Activated CD8-positive, alpha-beta T cell treated with anti-CD3 and anti-CD28 coated beads, Interleukin-2, amount 10 ng/mL, durations not matched to agents 7 days and 5 days (primary cell): ENCODE measurements around the gene BCL3. TPM values are rescaled to one million over a fixed set of nuclear protein-coding genes. Genes with fewer than 3 reads are reported as not detected.

Experiments used
- ATAC-seq: fragments of 150-1000 bp; cut with Tn5 transposase; one replicate; pipeline ENCODE4 v1.10.0; 2021; ENCODE audit warnings: moderate library complexity
- CTCF ChIA-PET: fragments of 350-600 bp; sonication (Branson Sonifier 250); formaldehyde crosslinking; loops from one replicate; lab custom pipeline; 2021; ENCODE audit warnings: antibody characterized with exemption; lab: Charles Lee
- POLR2A ChIA-PET: fragments of 350-600 bp; sonication (Branson Sonifier 250); formaldehyde crosslinking; loops from one replicate; lab custom pipeline; 2021; ENCODE audit warnings: antibody characterized with exemption; lab: Charles Lee
- DNase-seq: peaks from one replicate; pipeline ENCODE4 v3.0.0-alpha.2; 2020
- H3K27ac Mint-ChIP-seq: one replicate; pipeline ENCODE4 v1.8.0; 2021; ENCODE audit warnings: mild to moderate bottlenecking, mixed read lengths
- H3K27me3 Mint-ChIP-seq: one replicate; pipeline ENCODE4 v1.8.0; 2021; ENCODE audit warnings: low read depth, mixed read lengths
- H3K36me3 Mint-ChIP-seq: one replicate; pipeline ENCODE4 v1.8.0; 2021; ENCODE audit warnings: low read depth, mixed read lengths
- H3K4me1 Mint-ChIP-seq: one replicate; pipeline ENCODE4 v1.8.0; 2021; ENCODE audit warnings: low read depth, mixed read lengths
- H3K4me3 Mint-ChIP-seq: one replicate; pipeline ENCODE4 v1.8.0; 2021; ENCODE audit warnings: mild to moderate bottlenecking, mixed read lengths
- H3K9me3 Mint-ChIP-seq: one replicate; pipeline ENCODE4 v1.8.0; 2022; ENCODE audit warnings: mixed read lengths; ENCODE audit not compliant: insufficient read depth
- total RNA-seq, 2 experiments: library from RNA; stranded (reverse); gene quantifications; one replicate each; pipeline ENCODE4 v1.2.3, GENCODE V29; 2021

Gene BCL3, protein sequence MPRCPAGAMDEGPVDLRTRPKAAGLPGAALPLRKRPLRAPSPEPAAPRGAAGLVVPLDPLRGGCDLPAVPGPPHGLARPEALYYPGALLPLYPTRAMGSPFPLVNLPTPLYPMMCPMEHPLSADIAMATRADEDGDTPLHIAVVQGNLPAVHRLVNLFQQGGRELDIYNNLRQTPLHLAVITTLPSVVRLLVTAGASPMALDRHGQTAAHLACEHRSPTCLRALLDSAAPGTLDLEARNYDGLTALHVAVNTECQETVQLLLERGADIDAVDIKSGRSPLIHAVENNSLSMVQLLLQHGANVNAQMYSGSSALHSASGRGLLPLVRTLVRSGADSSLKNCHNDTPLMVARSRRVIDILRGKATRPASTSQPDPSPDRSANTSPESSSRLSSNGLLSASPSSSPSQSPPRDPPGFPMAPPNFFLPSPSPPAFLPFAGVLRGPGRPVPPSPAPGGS
- 10 to 100 TPM; 22.4 to 25.1 TPM for total RNA-seq

- Mint-ChIP-seq H3K27me3 (peaks cover 5% of the 10 kb centered on the region), H3K4me1 (peaks cover 64% of the 10 kb centered on the region), H3K4me3 (peak within 1 kb of the TSS; percentile 89), H3K36me3 (peaks cover 35% of the 10 kb centered on the region), H3K27ac (peak within 1 kb of the TSS; percentile 91), H3K9me3 (no peaks in the 10 kb centered on the region)
- ATAC-seq (peak; percentile 47), DNase-seq (peak; percentile 75)
- CTCF ChIA-PET = interaction anchor here (2.3 to 6.1 kb wide), 2 partner anchors 22 to 25 kb away, joined by 19 to 56 read pairs; no protein-coding TSS in a partner anchor
- POLR2A ChIA-PET = interaction anchor here (1.3 to 1.6 kb wide), 3 partner anchors 17 to 25 kb away, joined by 4 to 9 read pairs (median 4); no protein-coding TSS in a partner anchor
Measured at GRCh38 chr19:44748426-44749254, at the start of gene BCL3. BCL3 (plus strand) TSS chr19:44748708; CDS start chr19:44748791, 83 bp downstream.

DNA sequence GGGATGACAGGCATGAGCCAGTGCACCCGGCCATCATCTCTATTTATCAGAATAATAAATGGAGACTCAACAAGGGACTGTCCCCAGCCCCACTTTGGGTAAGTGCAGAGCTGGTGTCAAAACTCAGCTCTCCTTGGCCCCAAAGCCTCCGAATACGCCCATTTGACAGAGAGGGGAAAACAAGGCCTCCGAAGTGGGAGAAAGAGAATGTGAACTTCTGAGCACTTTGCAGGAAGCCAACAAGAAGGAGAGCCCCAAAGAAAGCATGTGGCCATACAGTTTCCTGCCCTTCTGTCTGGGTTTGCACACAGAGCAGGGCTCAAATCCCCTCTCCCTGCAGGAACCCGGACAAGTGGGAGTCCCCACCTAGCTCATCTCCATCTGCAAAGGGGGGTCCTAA, 48.0 kb upstream of the BCL3 start:
- no peak overlapping the region for H3K27ac Mint-ChIP-seq
- DNase-seq (no peak), ATAC-seq (no peak)
- POLR2A ChIA-PET = no interaction called here
- H3K27me3 Mint-ChIP-seq = peaks cover 29% of the 10 kb centered on the region
- H3K4me1 Mint-ChIP-seq = no peaks in the 10 kb centered on the region
- no peaks in the 10 kb centered on the region for H3K36me3 Mint-ChIP-seq
- H3K4me3 Mint-ChIP-seq = no peak overlapping the region
- H3K9me3 Mint-ChIP-seq = no peaks in the 10 kb centered on the region
- CTCF ChIA-PET = no interaction called here

DNA sequence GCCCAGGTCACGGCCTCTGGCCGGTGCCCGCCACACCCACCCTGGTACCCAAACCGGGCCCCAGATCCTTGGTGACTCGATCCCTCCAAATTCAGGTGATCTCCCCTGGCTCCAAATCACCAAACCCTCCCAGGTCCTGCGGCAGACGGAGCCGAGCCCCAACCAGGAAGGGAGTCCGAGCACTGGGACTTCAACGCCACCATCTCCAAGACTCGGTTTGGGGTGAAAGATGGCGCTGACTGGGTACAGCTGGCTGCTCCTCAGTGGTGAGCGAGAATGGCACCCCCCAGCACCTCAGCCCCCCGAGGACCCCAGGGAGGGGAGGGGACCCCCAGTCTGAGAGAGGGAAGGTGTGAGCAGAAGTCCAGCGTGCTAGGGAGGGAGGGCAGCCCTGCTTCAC, 47.3 kb upstream of the BCL3 start:
- H3K4me3 Mint-ChIP-seq = no peak overlapping the region
- no peak for DNase-seq
- H3K9me3 Mint-ChIP-seq = no peaks in the 10 kb centered on the region
- H3K4me1 Mint-ChIP-seq = no peaks in the 10 kb centered on the region
- CTCF ChIA-PET = interaction anchor here (0.9 kb wide), 1 partner anchor 11 kb away, joined by 4 read pairs; no protein-coding TSS in a partner anchor
- ATAC-seq = no peak
- H3K36me3 Mint-ChIP-seq = no peaks in the 10 kb centered on the region
- POLR2A ChIA-PET = no interaction called here
- no peak overlapping the region for H3K27ac Mint-ChIP-seq
- peaks cover 26% of the 10 kb centered on the region for H3K27me3 Mint-ChIP-seq

DNA sequence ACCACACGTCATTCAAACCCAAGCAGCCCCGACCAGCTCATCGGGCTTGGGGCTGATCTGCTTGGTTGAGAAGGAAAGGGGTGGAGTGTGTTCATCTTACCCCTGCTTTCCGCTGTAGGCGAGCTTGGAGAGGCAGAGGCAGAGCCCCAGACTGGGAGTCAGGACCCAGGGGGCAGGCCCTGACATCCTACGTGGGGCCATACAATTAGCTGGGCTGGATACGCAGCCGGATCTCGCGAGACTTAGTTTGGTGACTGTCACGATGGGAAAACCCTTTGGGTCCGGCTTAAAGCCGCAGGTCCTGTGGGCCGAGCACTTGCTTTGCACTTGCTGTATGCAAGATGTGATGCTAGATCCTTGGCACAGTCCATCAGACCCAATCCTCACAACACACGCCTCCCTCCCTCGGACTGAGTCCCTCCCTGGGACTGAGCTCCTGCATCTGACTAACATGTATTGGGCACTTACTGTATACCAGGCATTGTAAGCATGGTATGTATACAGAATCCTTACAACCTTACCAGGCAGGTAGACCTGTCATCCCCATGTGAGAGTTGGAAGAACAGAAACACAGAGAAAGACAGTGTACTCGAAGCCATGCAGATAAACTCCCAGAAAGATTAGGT, 45.8 kb upstream of the BCL3 start:
- CTCF ChIA-PET = interaction anchor here (1.0 kb wide), 1 partner anchor 21 kb away, joined by 5 read pairs; no protein-coding TSS in a partner anchor
- POLR2A ChIA-PET = no interaction called here
- Mint-ChIP-seq H3K9me3 (no peaks in the 10 kb centered on the region), H3K27ac (no peak overlapping the region), H3K4me3 (no peak overlapping the region), H3K27me3 (peaks cover 18% of the 10 kb centered on the region), H3K36me3 (no peaks in the 10 kb centered on the region), H3K4me1 (no peaks in the 10 kb centered on the region)
- ATAC-seq (no peak), DNase-seq (no peak)

- Mint-ChIP-seq H3K9me3 (no peaks in the 10 kb centered on the region), H3K4me3 (no peak overlapping the region), H3K4me1 (no peaks in the 10 kb centered on the region), H3K36me3 (no peaks in the 10 kb centered on the region), H3K27me3 (peaks cover 11% of the 10 kb centered on the region), H3K27ac (no peak overlapping the region)
- ChIA-PET CTCF (interaction anchor here (1.0 kb wide), 1 partner anchor 20 kb away, joined by 5 read pairs; no protein-coding TSS in a partner anchor), POLR2A (no interaction called here)
- no peak for DNase-seq
- no peak for ATAC-seq
Measured at GRCh38 chr19:44703336-44704078, 45.0 kb upstream of the BCL3 start.

DNA sequence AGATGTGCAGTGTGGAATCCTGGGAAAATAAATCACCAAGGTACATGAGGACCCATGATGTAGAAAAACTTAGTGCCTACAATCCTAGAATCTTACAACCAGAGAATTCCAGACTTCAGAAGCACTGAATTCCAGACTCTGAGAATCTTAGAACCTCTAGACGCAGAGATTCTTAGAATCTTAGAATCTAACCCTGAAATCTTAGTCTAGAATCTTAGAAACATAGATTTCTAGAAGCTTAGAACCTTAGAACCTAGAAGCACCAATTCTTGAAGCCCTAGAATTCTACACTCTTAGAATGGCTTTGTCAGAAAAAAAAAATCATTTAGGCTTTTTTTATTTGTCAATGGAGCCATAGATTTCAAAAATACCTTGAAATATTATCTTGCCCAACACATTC, 43.5 kb upstream of the BCL3 start:
- no peak overlapping the region for H3K27ac Mint-ChIP-seq

GRCh38 chr19:44705502-44706010, 43.0 kb upstream of the BCL3 start:
- no peaks in the 10 kb centered on the region for H3K9me3 Mint-ChIP-seq
- peaks cover 7% of the 10 kb centered on the region for H3K27me3 Mint-ChIP-seq
- no peak overlapping the region for H3K27ac Mint-ChIP-seq
- ChIA-PET CTCF (interaction anchor here (0.8 to 3.7 kb wide), 3 partner anchors 16 to 65 kb away, joined by 3 to 12 read pairs (median 3); no protein-coding TSS in a partner anchor), POLR2A (no interaction called here)
- ATAC-seq (no peak), DNase-seq (no peak)
- H3K4me3 Mint-ChIP-seq = no peak overlapping the region
- H3K4me1 Mint-ChIP-seq = peaks cover 9% of the 10 kb centered on the region
- no peaks in the 10 kb centered on the region for H3K36me3 Mint-ChIP-seq

More for the DNA sequence above, 43.5 kb upstream of the BCL3 start:
- peaks cover 7% of the 10 kb centered on the region for H3K27me3 Mint-ChIP-seq
- no peaks in the 10 kb centered on the region for H3K9me3 Mint-ChIP-seq
- H3K4me1 Mint-ChIP-seq = peaks cover 3% of the 10 kb centered on the region
- CTCF ChIA-PET = interaction anchor here (3.7 kb wide), 1 partner anchor 19 kb away, joined by 12 read pairs; no protein-coding TSS in a partner anchor
- no peak for DNase-seq
- H3K36me3 Mint-ChIP-seq = no peaks in the 10 kb centered on the region
- H3K4me3 Mint-ChIP-seq = no peak overlapping the region
- POLR2A ChIA-PET = no interaction called here
- ATAC-seq = no peak

GRCh38 chr19:44706506-44707236, 41.8 kb upstream of the BCL3 start:
- DNase-seq (no peak), ATAC-seq (no peak)
- Mint-ChIP-seq H3K4me3 (no peak overlapping the region), H3K36me3 (no peaks in the 10 kb centered on the region), H3K27me3 (peaks cover 7% of the 10 kb centered on the region), H3K4me1 (peaks cover 14% of the 10 kb centered on the region), H3K27ac (no peak overlapping the region), H3K9me3 (no peaks in the 10 kb centered on the region)
- ChIA-PET POLR2A (no interaction called here), CTCF (interaction anchor here (0.8 to 3.7 kb wide), 2 partner anchors 17 to 18 kb away, joined by 3 to 12 read pairs; no protein-coding TSS in a partner anchor)

DNA sequence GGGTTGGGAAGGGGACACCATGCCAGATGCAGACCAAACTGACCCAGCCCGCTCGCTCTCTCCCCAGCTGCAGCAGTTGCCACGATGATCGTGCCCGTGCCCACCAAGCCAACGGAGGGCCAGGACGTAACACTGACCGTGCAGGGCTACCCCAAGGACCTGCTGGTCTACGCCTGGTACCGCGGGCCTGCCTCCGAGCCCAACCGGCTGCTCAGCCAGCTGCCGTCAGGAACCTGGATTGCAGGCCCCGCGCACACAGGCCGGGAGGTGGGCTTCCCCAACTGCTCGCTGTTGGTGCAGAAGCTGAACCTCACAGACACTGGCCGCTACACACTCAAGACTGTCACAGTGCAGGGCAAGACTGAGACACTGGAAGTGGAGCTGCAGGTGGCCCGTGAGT, 40.7 kb upstream of the BCL3 start:
- peaks cover 14% of the 10 kb centered on the region for H3K4me1 Mint-ChIP-seq
- ChIA-PET CTCF (interaction anchor here (3.7 kb wide), 1 partner anchor 16 kb away, joined by 12 read pairs; no protein-coding TSS in a partner anchor), POLR2A (no interaction called here)
- no peak overlapping the region for H3K4me3 Mint-ChIP-seq
- peaks cover 7% of the 10 kb centered on the region for H3K27me3 Mint-ChIP-seq
- ATAC-seq = no peak
- no peaks in the 10 kb centered on the region for H3K9me3 Mint-ChIP-seq
- no peak overlapping the region for H3K27ac Mint-ChIP-seq
- no peaks in the 10 kb centered on the region for H3K36me3 Mint-ChIP-seq
- no peak for DNase-seq

GRCh38 chr19:44708940-44709339, 39.6 kb upstream of the BCL3 start:
- Mint-ChIP-seq H3K9me3 (no peaks in the 10 kb centered on the region), H3K27me3 (peaks cover 7% of the 10 kb centered on the region), H3K4me1 (peaks cover 14% of the 10 kb centered on the region), H3K4me3 (no peak overlapping the region), H3K27ac (no peak overlapping the region), H3K36me3 (no peaks in the 10 kb centered on the region)
- CTCF ChIA-PET = interaction anchor here (1.5 to 2.7 kb wide), 2 partner anchors 15 to 62 kb away, joined by 5 to 10 read pairs; no protein-coding TSS in a partner anchor
- POLR2A ChIA-PET = no interaction called here
- no peak for ATAC-seq
- no peak for DNase-seq
